Neuron (in vitro differentiated cells): Measurements from ENCODE around the gene ZNF423.
"Not testable (repeated sequence)": the region's sequence is repeated elsewhere in the genome, so short reads cannot be mapped to it uniquely, and the experiment has no call there.

Experiments
- H2AFZ ChIP-seq: one replicate; pipeline ENCODE4 v1.6.1; 2013; ENCODE audit warnings: low read depth, mild to moderate bottlenecking, inconsistent platforms, low read length, moderate library complexity
- H3K27me3 ChIP-seq: one replicate; pipeline ENCODE4 v1.6.1; 2013; ENCODE audit warnings: low read length; ENCODE audit not compliant: insufficient read depth
- H3K36me3 ChIP-seq: one replicate; pipeline ENCODE4 v1.6.1; 2013; ENCODE audit warnings: low read length; ENCODE audit not compliant: insufficient read depth
- H3K4me1 ChIP-seq: one replicate; pipeline ENCODE4 v1.6.1; 2013; ENCODE audit warnings: low read length; ENCODE audit not compliant: insufficient read depth
- H3K4me3 ChIP-seq: 2 replicates; pipeline ENCODE4 v1.5.1; 2013; ENCODE audit warnings: mild to moderate bottlenecking, low read length, moderate library complexity
- H3K9me3 ChIP-seq: one replicate; pipeline ENCODE4 v1.6.1; 2013; ENCODE audit warnings: low read length

ZNF423 gene

DNA sequence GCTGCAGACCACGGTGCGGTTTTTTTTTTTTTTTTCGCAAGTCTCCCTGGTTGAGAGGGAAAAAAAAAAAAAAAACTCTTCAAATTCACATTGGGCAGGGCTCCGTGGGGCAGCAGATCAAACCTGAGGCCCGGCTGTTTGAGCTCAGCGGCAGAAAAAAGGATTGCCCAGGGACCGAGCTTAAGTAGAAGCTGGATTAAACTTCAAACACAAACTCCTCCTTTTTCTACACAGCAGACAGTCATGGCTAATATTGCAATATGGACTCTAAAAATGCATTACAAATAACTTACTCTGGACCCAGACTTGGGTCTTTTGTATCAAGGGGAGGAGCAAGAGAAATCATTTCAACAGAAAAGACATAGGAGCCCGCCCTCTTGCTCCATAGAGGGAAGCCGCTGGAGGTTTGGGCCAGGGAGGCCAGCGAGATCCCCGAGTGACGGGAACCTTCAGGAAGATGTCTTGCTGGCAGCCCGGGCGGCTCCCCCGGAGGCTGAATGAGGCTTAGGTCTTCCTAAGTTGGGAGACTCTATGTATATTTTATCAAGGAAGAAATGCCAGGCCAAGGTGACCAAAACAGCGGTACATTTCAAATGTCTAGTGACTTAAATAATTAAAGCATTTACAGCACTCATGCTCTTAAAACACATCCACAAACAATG is 167.7 kb downstream of the ZNF423 start:
- H3K4me3 ChIP-seq, result no peak overlapping the region
- no peaks in the 10 kb centered on the region for H3K4me1 ChIP-seq
- H2AFZ ChIP-seq, result no peak overlapping the region
- no peaks in the 10 kb centered on the region for H3K9me3 ChIP-seq
- H3K36me3 ChIP-seq, result peaks cover 11% of the 10 kb centered on the region
- H3K27me3 ChIP-seq, result no peaks in the 10 kb centered on the region

DNA sequence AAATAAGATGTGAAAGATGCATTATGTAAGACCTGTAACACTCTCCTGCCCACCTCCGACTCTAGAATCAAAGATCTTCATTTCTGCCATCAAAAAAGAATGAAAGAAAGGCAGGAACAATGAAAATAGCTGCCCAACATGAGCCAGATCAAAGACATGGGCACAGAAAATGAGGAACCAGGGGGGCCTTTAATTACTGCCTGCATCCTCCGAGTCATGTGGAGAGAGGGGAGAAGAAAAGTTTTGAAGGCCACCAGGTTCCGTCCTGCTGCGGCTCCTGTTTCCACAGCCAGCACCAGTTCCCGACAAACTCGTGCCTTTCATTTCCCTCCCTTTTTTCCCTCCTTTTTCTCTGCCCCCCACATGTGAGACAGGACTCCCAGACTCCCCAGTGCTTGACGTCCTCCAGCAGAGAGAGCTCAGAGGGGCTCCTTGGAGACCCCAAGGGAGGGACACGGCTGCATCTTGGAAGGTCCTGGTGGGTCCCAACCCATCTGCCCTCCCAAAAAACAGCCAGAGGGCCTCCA is 168.4 kb downstream of the ZNF423 start:
- H3K4me3 ChIP-seq, result no peak overlapping the region
- no peaks in the 10 kb centered on the region for H3K4me1 ChIP-seq
- no peaks in the 10 kb centered on the region for H3K27me3 ChIP-seq
- H2AFZ ChIP-seq, result no peak overlapping the region
- peaks cover 11% of the 10 kb centered on the region for H3K36me3 ChIP-seq
- no peaks in the 10 kb centered on the region for H3K9me3 ChIP-seq

DNA sequence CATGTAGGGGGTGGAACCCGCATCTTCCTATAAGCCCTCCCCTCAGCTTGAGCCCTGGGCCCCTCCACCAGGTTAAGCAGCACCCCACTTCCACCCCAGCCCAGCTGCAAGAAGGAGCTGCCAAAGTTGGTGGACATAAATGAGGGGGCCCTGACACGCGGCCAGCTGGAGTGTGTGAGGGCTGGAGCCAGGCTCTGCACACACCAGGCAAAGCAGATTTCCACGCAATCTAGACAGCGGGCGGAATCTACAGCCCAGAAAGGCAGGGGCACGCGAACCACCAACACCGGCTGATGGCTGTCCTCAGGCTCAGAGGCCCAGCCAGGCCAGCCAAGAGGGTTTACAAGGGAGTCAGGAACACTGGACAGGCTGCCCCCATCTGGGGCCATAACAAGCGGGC is 171.2 kb downstream of the ZNF423 start:
- Histone ChIP-seq H3K4me3 (no peak overlapping the region), H2AFZ (no peak overlapping the region), H3K36me3 (peaks cover 11% of the 10 kb centered on the region), H3K9me3 (peaks cover 14% of the 10 kb centered on the region), H3K27me3 (no peaks in the 10 kb centered on the region), H3K4me1 (no peaks in the 10 kb centered on the region)

DNA sequence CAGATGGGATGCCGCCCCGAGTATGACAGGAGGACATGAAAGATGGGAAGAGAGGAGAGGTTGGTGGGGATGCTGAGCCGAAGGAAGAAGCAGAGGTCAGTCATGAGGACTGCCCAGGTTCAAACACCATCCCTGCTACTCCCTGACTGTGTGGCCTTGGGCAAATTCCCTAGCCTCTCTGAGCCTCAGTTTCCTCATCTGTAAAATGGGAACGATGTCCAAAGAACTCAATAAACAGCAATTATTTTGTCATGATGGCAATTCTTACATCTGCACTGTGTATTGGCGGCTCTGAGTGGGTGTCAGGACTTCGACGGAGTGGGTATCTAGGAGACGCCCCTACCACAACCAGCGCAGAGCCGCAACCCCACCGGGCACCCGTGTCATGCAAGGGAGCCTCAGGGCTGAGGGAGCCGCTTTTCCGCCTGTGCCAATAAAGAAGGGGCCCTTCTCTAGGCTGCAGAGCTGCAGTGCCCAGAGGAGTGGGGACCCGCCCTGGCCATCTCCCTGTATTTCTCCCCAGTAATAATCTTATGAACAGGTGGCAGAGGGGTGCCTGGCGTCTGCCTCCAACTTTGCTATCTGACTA is 173.2 kb downstream of the ZNF423 start:
- Histone ChIP-seq H2AFZ (no peak overlapping the region), H3K27me3 (no peaks in the 10 kb centered on the region), H3K4me1 (no peaks in the 10 kb centered on the region), H3K4me3 (no peak overlapping the region), H3K9me3 (peaks cover 21% of the 10 kb centered on the region), H3K36me3 (peaks cover 6% of the 10 kb centered on the region)

DNA sequence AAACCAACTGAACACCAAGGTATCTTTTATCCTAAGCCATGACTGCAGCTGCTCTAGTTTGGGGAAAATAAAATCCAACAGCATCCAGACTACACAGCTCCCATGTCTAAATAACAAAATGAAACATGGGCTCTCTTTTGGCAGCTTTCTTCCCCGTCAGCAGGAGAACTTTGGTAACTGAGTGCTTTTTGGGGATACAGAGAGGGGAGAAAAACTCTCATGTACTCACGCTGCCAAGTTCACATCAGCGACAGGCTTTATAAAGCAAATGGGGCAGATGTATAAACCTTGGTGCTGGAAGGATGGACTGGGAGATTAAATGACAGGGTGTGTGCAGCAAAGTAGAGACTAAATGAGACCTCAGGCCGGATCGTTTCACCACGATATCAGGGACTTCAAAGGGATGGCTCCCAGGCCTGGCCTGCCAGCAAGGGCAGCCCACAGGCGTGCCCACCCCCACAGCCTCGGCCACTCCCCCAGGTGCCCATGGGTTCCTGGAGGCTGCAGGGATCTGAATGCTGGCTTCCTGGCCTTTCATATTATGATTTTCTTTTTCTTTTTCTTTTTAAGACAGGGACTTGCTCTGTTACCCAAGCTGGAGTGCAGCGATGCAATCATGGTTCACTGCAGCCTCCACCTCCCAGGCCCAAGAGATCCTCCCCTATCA is 174.6 kb downstream of the ZNF423 start:
- Histone ChIP-seq H3K36me3 (peaks cover 10% of the 10 kb centered on the region), H3K4me1 (no peaks in the 10 kb centered on the region)

DNA sequence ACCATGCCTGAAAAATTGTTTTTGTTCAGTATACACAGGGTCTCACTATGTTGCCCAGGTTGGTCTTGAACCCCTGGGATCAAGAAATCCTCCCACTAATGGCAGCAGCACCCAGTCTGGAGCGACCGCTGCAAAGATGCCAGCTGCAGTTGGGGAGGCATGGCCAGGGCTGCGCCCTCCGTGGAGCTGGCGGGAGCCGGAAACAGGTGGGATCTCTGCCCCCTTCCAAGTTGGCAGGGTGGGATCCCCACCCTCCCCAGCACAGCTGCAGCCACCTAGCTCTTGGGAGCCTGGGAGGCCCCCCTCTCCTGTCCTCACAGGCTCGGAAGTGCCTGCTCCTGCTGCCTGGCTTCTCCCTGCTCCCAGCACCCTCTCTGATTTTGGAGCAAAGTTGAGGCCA is 176.8 kb downstream of the ZNF423 start:
- no peak overlapping the region for H2AFZ ChIP-seq
- H3K27me3 ChIP-seq, result no peaks in the 10 kb centered on the region

More for the DNA sequence above, 174.6 kb downstream of the ZNF423 start:
- no peak overlapping the region for H2AFZ ChIP-seq
- no peak overlapping the region for H3K4me3 ChIP-seq
- no peaks in the 10 kb centered on the region for H3K27me3 ChIP-seq
- H3K9me3 ChIP-seq, result peaks cover 21% of the 10 kb centered on the region

DNA sequence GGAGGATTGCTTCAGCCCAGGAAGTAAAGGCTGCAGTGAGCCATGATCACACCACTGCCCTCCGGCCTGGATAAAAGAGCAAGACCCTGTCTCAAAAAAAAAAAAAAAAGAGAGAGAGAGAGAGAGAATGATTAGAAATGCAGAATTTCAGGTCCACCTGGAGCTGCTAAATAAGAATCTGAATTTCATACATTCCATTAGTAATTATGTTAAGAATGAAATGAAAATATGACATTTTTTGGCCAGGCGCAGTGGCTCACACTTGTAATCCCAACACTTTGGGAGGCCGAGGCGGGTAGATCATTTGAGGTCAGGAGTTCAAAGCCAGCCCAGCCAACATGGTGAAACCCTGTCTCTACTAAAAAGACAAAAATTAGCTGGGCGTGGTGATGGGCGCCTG is 178.3 kb downstream of the ZNF423 start:
- H3K36me3 ChIP-seq, H3K4me1 ChIP-seq, H3K27me3 ChIP-seq, H3K4me3 ChIP-seq, H2AFZ ChIP-seq: not testable (repeated sequence)
- peaks cover 21% of the 10 kb centered on the region for H3K9me3 ChIP-seq

More for the DNA sequence above, 176.8 kb downstream of the ZNF423 start:
- no peak overlapping the region for H3K4me3 ChIP-seq
- peaks cover 21% of the 10 kb centered on the region for H3K9me3 ChIP-seq
- H3K36me3 ChIP-seq, result peaks cover 7% of the 10 kb centered on the region
- H3K4me1 ChIP-seq, result peaks cover 3% of the 10 kb centered on the region

DNA sequence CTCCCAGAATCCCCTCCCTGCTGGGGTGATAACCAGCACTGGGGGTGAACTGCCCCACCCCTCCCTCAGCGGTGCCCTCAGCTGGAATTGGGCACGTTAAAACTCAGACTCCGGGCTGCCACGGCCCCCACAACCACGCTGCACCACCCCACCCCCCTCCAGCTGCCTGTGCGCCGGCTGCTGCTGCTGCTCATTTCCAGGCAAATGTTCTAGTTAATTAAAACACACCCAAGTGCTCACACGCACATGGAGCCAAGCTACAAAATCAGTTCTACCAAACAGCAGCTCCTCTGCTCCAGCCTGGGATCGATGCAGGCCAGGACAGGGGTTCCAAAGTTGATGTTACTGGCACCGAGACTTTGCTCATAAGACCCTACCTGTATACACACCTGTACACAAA is 180.5 kb downstream of the ZNF423 start:
- H3K4me1 ChIP-seq, result peaks cover 3% of the 10 kb centered on the region
- peaks cover 7% of the 10 kb centered on the region for H3K36me3 ChIP-seq
- peaks cover 14% of the 10 kb centered on the region for H3K9me3 ChIP-seq
- H3K4me3 ChIP-seq, result no peak overlapping the region
- H2AFZ ChIP-seq, result no peak overlapping the region
- H3K27me3 ChIP-seq, result no peaks in the 10 kb centered on the region

DNA sequence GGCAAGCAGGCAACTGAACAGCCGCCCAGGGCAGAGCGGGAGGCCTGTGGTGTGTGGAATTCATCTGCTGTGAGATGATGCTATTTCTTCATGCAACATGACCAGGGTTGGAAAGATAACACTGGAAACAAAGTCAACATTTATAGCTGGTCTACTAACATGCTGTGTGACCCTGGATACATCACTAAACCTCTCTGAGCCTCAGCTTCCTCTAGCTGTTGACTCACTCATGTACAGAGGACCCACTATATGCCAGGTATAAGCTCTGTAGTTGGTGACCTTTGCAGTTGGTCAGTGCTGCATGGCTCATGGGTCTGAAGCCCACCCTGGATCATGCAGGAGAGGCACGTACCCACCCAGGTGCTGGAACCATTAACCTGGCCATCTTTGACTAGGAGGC is 180.9 kb downstream of the ZNF423 start:
- Histone ChIP-seq H3K27me3 (no peaks in the 10 kb centered on the region), H3K4me3 (no peak overlapping the region), H3K4me1 (peaks cover 3% of the 10 kb centered on the region), H3K9me3 (peaks cover 9% of the 10 kb centered on the region), H3K36me3 (peaks cover 7% of the 10 kb centered on the region), H2AFZ (no peak overlapping the region)

DNA sequence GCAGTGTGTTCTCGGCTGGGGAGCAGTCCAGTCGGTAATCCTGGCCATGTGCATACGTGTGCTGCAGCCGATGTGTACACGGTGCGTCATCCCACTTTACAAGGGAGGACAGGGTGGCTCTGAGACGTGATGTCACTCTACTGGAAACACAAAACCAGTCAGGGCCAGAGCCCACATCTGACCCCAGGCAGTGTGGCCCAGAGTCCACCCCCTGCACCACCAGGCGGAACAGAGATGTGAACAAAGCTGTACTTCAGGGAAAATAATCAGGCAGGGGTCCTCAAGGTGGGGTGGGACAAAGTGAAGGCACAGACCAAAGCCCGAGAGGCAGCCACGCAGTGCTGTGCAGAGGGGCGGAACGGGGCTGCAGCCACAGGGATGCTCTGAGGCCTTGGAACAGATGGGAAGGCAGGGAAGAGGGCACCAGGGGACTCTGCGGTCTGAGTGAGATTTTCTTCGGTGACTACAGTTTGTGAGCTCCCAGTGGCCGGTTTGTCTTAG is 181.5 kb downstream of the ZNF423 start:
- no peak overlapping the region for H3K4me3 ChIP-seq
- H3K27me3 ChIP-seq, result no peaks in the 10 kb centered on the region
- peaks cover 4% of the 10 kb centered on the region for H3K9me3 ChIP-seq
- H3K36me3 ChIP-seq, result peaks cover 7% of the 10 kb centered on the region
- H3K4me1 ChIP-seq, result peaks cover 3% of the 10 kb centered on the region
- H2AFZ ChIP-seq, result no peak overlapping the region

DNA sequence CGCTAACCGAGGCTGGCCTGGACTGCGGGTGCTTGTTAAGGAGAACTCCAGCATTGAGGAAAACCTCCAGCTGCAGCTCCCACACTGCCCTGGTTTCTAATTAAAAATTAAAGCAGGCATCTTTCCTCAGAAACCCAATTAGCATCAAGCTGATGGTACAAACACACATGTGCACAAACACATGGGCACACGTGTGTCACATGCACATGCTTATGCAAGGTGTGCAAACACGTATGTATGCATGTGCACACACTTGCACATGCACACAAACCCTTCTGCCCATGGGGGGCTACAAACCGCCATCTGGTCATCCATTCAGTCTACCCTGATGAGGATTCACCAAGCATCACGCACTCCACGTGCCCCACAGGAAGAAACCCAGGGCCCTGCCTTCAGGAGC is 182.5 kb downstream of the ZNF423 start:
- Histone ChIP-seq H3K4me3 (no peak overlapping the region), H3K36me3 (peaks cover 7% of the 10 kb centered on the region), H3K9me3 (no peaks in the 10 kb centered on the region), H2AFZ (no peak overlapping the region), H3K27me3 (no peaks in the 10 kb centered on the region), H3K4me1 (peaks cover 3% of the 10 kb centered on the region)

DNA sequence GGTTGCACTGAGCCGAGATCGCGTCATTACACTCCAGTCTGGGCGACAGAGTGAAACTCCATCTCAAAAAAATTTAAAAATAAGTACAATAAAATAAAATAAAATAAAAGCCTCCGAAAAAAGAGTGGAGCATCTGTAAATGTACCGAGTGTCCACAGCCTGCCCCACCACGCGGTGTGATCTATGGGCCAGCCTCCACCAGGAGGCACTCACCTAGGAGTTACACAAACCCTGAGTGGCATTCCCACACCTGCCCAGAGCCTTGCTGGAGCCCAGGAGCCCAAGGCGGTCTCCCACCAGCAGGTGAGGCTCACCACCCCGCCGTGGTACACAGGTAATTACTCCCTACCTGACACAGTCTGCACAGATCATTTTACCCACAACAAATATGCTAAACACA is 183.2 kb downstream of the ZNF423 start:
- H3K36me3 ChIP-seq, result peaks cover 5% of the 10 kb centered on the region
- peaks cover 3% of the 10 kb centered on the region for H3K4me1 ChIP-seq
- no peaks in the 10 kb centered on the region for H3K9me3 ChIP-seq

DNA sequence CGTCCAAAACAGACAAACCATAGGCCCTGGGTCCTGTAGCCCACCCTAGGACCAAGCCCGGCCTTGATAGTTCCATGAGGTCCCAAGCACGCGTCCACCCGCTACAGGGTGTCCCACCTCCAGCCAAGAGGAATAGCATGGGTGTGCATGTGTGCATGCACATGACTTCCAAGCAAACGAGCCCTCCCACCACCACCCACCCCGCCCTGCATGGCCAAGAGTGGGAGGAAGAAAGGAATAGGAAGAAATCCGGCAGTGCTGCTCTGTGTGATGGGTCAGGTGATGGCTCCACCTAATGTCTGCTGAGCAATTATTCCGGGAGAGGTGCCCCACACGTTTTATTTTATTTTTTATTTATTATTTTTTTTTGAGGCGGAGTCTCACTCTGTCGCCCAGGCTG is 184.6 kb downstream of the ZNF423 start:
- Histone ChIP-seq H3K36me3 (peaks cover 1% of the 10 kb centered on the region), H3K9me3 (no peaks in the 10 kb centered on the region), H3K27me3 (no peaks in the 10 kb centered on the region), H3K4me3 (no peak overlapping the region), H2AFZ (no peak overlapping the region), H3K4me1 (peaks cover 10% of the 10 kb centered on the region)

More for the DNA sequence above, 183.2 kb downstream of the ZNF423 start:
- Histone ChIP-seq H2AFZ (no peak overlapping the region), H3K27me3 (no peaks in the 10 kb centered on the region), H3K4me3 (no peak overlapping the region)
